NT2/D1 (cell line): ENCODE data around the gene NCMAP.

ENCODE experiments used
- SUZ12 ChIP-seq: IDR thresholded peaks from 2 replicates; pipeline ENCODE4 v1.6.1; 2011; ENCODE audit not compliant: insufficient read length, insufficient read depth; ENCODE audit errors: extremely low read depth
- YY1 ChIP-seq: IDR thresholded peaks from 2 replicates; pipeline ENCODE4 v1.6.1; 2011; ENCODE audit not compliant: insufficient read length, insufficient read depth

DNA sequence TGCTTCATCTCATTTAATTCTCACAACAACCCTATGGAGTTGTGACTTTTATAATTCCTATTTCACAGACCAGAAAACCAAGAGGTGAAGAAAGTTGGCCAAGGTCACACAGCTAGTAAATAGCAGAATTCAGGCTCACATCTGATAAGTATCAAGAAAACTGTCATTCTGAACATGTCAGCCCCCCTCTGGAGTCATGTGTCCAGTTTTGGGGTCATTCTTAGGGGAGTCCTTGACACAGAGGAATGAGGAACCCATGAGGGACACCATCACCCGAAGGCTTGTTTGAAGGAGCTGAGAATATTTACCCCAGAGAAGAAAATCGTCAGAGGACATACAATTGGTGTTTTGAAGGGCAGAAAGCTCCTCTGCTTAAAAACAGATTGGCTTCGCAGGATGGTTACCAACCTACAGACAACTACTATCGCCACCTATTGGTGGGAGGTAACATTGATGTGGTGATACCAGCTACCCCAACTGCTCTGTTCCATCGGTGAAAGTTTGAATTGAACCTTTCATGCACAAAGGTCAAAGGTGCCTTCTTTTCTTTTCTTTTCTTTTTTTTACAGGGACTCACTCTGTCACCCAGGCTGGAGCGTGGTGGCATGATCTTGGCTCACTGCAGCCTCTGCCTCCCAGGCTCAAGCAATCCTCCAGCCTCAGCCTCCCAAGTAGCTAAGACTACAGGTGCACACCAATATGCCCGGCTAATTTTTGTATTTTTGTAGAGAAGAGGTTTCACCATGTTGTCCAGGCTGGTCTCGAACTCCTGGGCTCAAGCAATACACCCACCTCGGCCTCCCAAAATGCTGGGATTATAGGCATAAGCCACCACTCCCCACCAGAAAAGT, 31.3 kb downstream of the NCMAP start:
- TF ChIP-seq SUZ12 (no peak), YY1 (no peak)
